HG03460 (cell line): Measurements from ENCODE around the gene ANXA4.

ENCODE experiments used
- ATAC-seq: cut with Tn5 transposase; IDR thresholded peaks from one replicate; pipeline ENCODE4 v1.9.1; 2021; ENCODE audit not compliant: unreplicated experiment

ANXA4 gene

GRCh38 chr2:69776886-69777785 is 35.2 kb downstream of the ANXA4 start:
- ATAC-seq: no peak

DNA sequence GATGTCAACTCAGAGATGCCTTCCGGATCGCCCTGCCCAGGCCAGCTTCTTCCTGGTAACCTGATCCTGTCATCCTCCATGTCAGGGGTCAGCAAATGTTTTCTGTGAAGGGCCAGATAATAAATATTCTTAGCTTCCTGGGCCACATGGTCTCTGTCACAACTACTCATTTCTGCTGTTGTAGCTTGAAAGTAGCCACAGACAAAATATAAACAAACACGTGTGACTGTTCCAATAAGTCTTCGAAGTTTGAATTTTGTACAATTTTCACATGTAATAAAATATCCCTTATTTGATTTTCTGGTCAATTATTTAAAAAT is 35.8 kb downstream of the ANXA4 start:
- ATAC-seq: no peak

DNA sequence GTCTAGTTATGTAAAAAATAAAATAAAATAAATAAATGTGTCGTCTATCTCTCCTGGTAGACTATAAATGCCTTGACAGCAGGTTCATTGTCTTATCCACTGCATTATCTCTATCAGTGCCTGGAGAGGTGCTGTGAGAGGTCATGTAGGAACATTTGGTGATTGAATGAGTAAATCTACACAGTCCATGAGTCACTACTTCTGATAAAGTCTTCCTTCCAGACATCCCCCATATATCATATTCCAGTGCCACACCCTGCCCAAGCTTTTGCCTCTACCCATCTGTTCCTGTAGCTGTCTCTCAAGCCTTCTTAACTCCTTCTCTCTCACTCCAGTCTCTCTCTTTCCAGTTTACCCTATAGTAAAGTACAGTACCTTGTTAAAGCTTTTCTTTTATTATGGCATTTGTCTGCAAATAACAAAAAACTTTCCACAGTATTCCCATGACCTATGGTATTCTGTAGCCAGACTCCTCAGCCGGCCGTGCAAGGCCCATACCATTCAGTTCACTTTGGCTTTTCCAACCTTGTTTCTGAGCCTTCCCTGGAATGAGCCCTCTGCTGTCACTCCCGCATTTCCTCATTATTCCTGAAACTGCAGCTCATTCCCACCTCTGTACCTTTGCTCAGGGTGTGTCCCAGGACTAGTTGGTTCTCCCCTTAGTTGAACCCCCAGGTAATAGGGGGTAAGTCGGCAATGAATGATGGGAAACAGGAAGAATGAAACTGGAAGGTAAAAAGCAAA is 37.5 kb downstream of the ANXA4 start:
- no peak for ATAC-seq

DNA sequence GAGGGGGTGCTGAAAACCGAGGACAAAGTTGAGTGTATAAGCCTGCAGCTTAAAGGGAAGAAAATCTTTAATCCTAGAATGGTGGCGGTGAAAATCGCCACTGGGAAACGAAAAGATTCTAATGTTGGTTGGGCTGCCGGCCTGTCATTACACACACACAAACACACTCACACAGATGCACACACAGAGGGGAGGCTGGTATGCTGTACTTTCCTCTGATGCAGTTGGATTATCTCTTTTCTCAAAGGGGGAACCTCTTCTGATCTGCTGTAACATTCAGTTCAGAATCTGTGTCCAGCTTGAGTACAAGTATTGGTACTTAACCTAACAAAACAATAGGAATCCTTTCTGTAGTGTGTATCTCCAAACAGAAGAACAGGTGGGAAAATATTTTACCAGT is 39.0 kb downstream of the ANXA4 start:
- ATAC-seq: peak; percentile 9

- peak; percentile 67 for ATAC-seq
Observed at GRCh38 chr2:69781321-69782248, 39.7 kb downstream of the ANXA4 start.

GRCh38 chr2:69784228-69784627 is 42.3 kb downstream of the ANXA4 start:
- ATAC-seq: no peak

- no peak for ATAC-seq
Observed at GRCh38 chr2:69785358-69785757, 43.4 kb downstream of the ANXA4 start.

GRCh38 chr2:69786052-69786560 is 44.2 kb downstream of the ANXA4 start:
- no peak for ATAC-seq

DNA sequence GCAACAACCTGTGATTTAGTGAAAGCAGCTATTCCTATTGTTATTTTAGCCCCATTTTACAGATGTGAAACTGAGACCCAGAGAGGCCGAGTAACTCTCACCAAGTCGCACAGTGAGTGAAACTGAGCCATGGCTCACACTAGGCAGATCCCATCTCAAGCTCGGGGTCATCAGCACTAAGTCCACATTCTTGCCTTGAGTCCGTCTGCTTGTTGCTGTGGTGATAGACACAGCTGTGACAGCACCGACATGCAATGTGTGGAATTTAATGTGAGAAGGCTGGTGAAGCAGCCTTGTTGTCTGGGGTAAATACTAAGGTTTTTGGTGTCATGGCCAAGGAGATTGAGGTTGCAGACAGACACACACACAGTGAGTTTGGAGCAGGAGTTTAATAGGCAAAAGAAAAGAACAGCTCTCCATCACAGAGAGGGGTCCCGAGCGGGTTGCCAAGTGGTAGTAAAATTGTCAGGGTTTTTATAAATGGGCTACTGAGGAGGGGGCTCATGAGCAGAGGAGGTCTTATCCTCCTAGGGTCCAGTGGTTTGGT is 47.3 kb downstream of the ANXA4 start:
- ATAC-seq: peak; percentile 35

DNA sequence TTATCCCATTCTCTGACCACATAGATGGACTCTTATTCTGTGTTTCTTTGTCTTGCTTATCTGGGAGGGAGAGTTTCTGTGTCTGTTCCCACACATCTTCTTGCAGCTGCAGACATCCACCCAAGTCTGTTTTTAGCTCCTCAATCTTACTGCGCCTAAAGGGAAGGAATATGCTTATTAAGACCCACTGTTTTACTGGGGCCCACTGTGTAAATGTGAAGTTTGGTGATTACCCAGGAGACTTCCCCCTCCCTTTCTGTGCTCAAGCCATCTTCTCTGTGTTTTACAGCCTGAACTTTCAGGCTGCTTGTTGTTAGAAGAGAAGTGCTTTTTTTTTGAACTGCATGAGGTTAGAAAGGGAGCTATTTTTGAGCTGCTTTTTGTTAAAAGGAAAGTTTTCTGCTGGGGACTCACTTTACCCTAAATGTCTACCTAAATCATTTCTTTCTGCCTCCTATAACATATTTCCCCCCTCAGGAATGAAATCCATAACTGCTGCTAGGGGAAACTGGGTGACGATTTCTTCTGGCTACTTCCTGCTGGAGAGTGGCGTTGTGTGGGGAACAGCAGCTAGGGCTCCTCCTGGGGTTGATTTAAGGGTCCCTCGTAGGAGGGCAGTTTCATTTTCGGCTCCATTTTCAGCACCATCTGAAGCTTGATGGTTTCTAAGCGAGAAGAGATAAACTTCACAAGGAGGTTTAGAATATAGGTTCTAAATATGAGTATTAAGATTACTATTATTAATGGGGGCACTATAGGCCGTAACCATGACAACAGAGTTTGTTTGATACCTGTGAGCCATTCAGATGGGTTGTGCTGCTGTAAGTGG is 48.1 kb downstream of the ANXA4 start:
- ATAC-seq: peak; percentile 39

GRCh38 chr2:69790601-69790959 is 48.6 kb downstream of the ANXA4 start:
- ATAC-seq: no peak

DNA sequence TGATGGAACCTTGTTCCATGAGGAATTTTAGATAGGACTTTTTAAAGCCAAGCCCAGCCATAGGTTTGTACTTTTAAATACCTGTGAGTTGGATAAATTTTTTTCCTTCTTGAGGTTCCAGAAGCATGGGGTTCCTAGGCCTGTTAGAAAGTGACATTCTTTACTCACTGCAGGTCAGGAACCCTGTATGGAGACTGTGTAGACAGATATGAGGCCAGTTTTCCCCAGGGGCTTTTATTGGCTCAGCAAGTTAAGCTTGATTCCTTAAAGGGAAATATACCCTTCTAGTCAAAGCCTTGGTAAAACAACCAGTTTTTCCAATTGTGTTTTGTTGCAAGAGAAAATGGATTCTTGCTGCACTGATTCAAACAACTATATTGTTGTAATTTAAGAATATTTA is 49.1 kb downstream of the ANXA4 start:
- ATAC-seq: no peak

DNA sequence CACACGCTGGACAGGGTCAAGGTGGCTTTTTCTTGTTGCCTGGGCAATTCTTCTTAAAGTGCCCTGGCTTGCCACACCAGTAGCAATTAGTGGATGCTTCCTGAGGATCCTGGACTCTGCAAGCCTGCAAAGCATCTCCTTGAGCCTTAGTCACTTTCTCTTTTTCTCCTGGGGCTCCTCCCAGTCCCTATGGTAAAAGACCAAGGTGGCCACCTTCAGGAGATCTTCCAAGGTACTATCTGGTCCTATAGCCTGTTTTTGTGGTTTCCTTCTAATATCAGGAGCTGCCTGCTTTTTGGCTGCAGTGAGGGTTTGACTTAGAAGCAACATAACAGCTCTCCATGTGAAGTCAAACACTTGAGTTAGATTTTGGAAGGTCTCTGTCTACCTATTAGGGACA is 54.2 kb downstream of the ANXA4 start:
- no peak for ATAC-seq

GRCh38 chr2:69797235-69797634 is 55.3 kb downstream of the ANXA4 start:
- ATAC-seq: no peak

GRCh38 chr2:69797836-69798289 is 55.9 kb downstream of the ANXA4 start:
- no peak for ATAC-seq

GRCh38 chr2:69798290-69798908 is 56.5 kb downstream of the ANXA4 start:
- ATAC-seq: peak; percentile 19

GRCh38 chr2:69798909-69799526 is 57.1 kb downstream of the ANXA4 start:
- peak; percentile 41 for ATAC-seq

GRCh38 chr2:69801745-69802290 is 59.9 kb downstream of the ANXA4 start:
- no peak for ATAC-seq
